Esophagus (tissue), 2 donors: Measurements from ENCODE around the gene EPGN. TPM values are rescaled to one million over a fixed set of nuclear protein-coding genes. Genes with fewer than 3 reads are reported as not detected.

Experiments
- H3K27ac ChIP-seq, 2 donors: one replicate each; pipeline ENCODE4 v1.5.1; 2013; ENCODE audit warnings: low read depth in 2 of 2, mild to moderate bottlenecking in 2 of 2, inconsistent platforms in 1 of 2, low read length in 1 of 2, moderate library complexity in 1 of 2
- H3K27me3 ChIP-seq, 2 donors: one replicate each; pipeline ENCODE4 v1.6.1; 2013; ENCODE audit warnings: low read length in 2 of 2, control low read depth in 1 of 2, mild to moderate bottlenecking in 1 of 2; ENCODE audit not compliant: insufficient read depth in 2 of 2, control insufficient read depth in 1 of 2
- H3K36me3 ChIP-seq, 2 donors: one replicate each; pipeline ENCODE4 v1.6.1; 2013; ENCODE audit warnings: low read length in 1 of 2; ENCODE audit not compliant: control insufficient read depth in 2 of 2, insufficient read depth in 2 of 2
- H3K4me1 ChIP-seq, 2 donors: one replicate each; pipeline ENCODE4 v1.6.1; 2013; ENCODE audit warnings: low read length in 1 of 2; ENCODE audit not compliant: control insufficient read depth in 2 of 2, insufficient read depth in 2 of 2
- H3K4me3 ChIP-seq, 2 donors: one replicate each; pipeline ENCODE4 v1.5.1; 2013; ENCODE audit warnings: low read length in 2 of 2, mild to moderate bottlenecking in 2 of 2, low read depth in 1 of 2, moderate library complexity in 1 of 2
- H3K9me3 ChIP-seq, 2 donors: one replicate each; pipeline ENCODE4 v1.6.1; 2013; ENCODE audit warnings: mild to moderate bottlenecking in 2 of 2, low read depth in 1 of 2, low read length in 1 of 2, moderate library complexity in 1 of 2; ENCODE audit not compliant: control insufficient read depth in 2 of 2, insufficient read depth in 1 of 2
- WGBS, 2 donors: extraction: QIAGEN DNeasy Blood & Tissue Kit; methylation state at CpG; one replicate each; pipeline ENCODE4 v1.1.7; 2013; 5-methylcytosine and 5-hydroxymethylcytosine counted together
- polyA plus RNA-seq, 2 donors: library from polyadenylated mRNA; stranded (reverse); fragments of 200-250 nt; gene quantifications; one replicate each; pipeline ENCODE4 v1.2.3, GENCODE V29; 2013
- donor health status: healthy with polysubstance abuse.
- donor health status: Bipolar disorder and iron deficiency.

Gene EPGN
- polyA plus RNA-seq, 2 donors = 12.8 to 63.1 TPM

- no peaks in the 10 kb centered on the region for H3K4me1 ChIP-seq
- peak overlapping the region in 1 of 2 donors; percentile 42 for H3K27ac ChIP-seq
- H3K36me3 ChIP-seq = no peaks in the 10 kb centered on the region
- H3K9me3 ChIP-seq = no peaks in the 10 kb centered on the region
- no peaks in the 10 kb centered on the region for H3K27me3 ChIP-seq
- H3K4me3 ChIP-seq = no peak overlapping the region
These were observed 25.3 kb upstream of the EPGN start for GRCh38 chr4:74282926-74283325.

- H3K4me3 ChIP-seq = no peak overlapping the region
- peak overlapping the region in 1 of 2 donors; percentile 22 for H3K27ac ChIP-seq
- H3K27me3 ChIP-seq = no peaks in the 10 kb centered on the region
- H3K36me3 ChIP-seq = no peaks in the 10 kb centered on the region
- H3K4me1 ChIP-seq = no peaks in the 10 kb centered on the region
- H3K9me3 ChIP-seq = no peaks in the 10 kb centered on the region
- 56 to 73% methylated on average over 2 of the region's 2 CpGs for WGBS, 2 donors
These were observed 24.7 kb upstream of the EPGN start for GRCh38 chr4:74283614-74284013.

DNA sequence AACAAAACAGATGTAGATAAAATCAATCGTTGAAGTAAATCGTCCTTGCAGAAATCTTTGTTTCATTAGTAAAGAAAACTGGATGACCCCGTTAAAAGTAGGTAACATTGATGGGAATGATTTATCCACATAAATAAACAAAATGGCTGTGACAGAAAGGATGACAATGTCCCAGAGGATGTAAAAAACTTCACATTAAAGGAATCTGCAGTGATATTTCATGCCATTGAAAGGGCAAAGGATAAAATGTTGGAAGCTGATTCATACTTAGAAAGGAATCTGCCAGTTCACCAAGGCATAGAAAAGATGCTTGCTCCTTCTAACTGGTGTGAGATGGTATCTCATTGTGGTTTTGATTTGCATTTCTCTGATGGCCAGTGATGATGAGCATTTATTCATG, 24.2 kb upstream of the EPGN start:
- Histone ChIP-seq H3K4me3 (no peak overlapping the region), H3K27ac (no peak overlapping the region), H3K9me3 (no peaks in the 10 kb centered on the region), H3K36me3 (no peaks in the 10 kb centered on the region), H3K27me3 (no peaks in the 10 kb centered on the region), H3K4me1 (no peaks in the 10 kb centered on the region)
- WGBS, 2 donors = 36 to 47% methylated on average over 3 of the region's 3 CpGs

DNA sequence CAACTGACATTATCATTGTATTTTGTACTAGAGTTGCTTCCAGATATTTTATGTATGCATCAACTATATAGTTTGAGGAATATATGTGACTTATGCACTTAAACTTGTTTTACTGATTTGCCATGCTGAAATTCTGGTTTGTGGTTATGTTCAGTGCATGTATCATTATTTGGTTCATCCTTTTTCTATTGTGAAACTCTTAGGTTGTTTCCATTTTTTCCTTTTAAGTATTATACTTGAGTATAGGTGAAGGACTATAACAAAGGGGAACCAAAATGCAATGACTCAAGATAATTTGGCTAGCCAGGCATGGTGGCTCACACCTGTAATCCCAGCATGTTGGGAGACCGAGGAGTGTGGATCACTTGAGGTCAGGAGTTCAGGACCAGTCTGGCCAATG, 21.1 kb upstream of the EPGN start:
- H3K4me1 ChIP-seq = no peaks in the 10 kb centered on the region
- H3K9me3 ChIP-seq = no peaks in the 10 kb centered on the region
- no peaks in the 10 kb centered on the region for H3K27me3 ChIP-seq
- peak overlapping the region in 1 of 2 donors; percentile 7 for H3K27ac ChIP-seq
- 64 to 77% methylated on average over 1 of the region's 1 CpG for WGBS, 2 donors
- no peaks in the 10 kb centered on the region for H3K36me3 ChIP-seq
- H3K4me3 ChIP-seq = no peak overlapping the region

GRCh38 chr4:74287791-74288190, 20.5 kb upstream of the EPGN start:
- Histone ChIP-seq H3K27me3 (no peaks in the 10 kb centered on the region), H3K4me1 (no peaks in the 10 kb centered on the region), H3K36me3 (no peaks in the 10 kb centered on the region), H3K27ac (no peak overlapping the region), H3K9me3 (no peaks in the 10 kb centered on the region), H3K4me3 (no peak overlapping the region)

GRCh38 chr4:74291471-74291870, 16.8 kb upstream of the EPGN start:
- Histone ChIP-seq H3K27ac (no peak overlapping the region), H3K36me3 (no peaks in the 10 kb centered on the region), H3K27me3 (no peaks in the 10 kb centered on the region), H3K9me3 (no peaks in the 10 kb centered on the region), H3K4me3 (no peak overlapping the region), H3K4me1 (peaks cover 0 to 2% of the 10 kb centered on the region in 2 donors)
- WGBS, 2 donors = 88 to 94% methylated on average over 1 of the region's 1 CpG

DNA sequence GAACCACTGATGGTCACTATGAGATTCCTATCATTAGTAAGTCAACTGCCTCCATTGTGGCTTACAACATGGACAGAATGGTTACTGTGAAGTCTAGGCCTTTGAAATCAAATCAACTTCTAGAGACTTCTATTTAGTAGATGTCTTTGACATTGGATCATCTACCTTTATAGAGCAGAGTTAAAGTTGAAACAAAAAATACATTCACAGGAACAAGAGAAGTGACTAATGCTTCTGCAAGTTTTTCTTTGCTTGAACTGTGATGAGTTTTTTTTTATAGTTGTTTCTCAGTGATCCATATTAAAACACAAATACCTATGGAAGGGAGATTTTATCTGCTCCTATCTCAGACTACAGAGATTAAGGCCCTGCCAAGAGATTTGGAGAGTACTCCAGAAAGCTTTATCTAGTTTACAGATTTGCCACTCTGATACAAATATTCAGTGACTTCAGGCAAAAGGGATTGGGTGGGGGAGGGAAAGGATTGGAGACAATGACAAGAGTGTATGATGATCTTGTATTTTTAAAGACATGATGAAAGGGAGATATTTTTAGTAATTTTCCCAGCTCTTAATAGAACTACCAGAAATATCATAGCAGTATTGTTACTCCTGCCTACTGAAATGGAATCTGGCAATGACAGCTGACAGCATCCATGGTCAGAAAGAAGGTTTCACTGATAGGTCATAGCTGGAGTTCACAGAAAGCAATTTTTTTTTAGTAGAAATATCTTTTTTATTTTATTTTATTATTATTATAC, 16.0 kb upstream of the EPGN start:
- no peaks in the 10 kb centered on the region for H3K9me3 ChIP-seq
- H3K4me1 ChIP-seq = peaks cover 0 to 2% of the 10 kb centered on the region in 2 donors
- H3K27ac ChIP-seq = peak overlapping the region in 1 of 2 donors; percentile 21
- no peaks in the 10 kb centered on the region for H3K27me3 ChIP-seq
- H3K4me3 ChIP-seq = no peak overlapping the region
- no peaks in the 10 kb centered on the region for H3K36me3 ChIP-seq

- WGBS, 2 donors = 68 to 87% methylated on average over 2 of the region's 2 CpGs
These were observed 14.7 kb upstream of the EPGN start for GRCh38 chr4:74293558-74293957.

GRCh38 chr4:74294681-74295080, 13.6 kb upstream of the EPGN start:
- no peak overlapping the region for H3K27ac ChIP-seq
- no peak overlapping the region for H3K4me3 ChIP-seq
- H3K36me3 ChIP-seq = no peaks in the 10 kb centered on the region
- H3K27me3 ChIP-seq = no peaks in the 10 kb centered on the region
- 89 to 93% methylated on average over 1 of the region's 1 CpG for WGBS, 2 donors
- no peaks in the 10 kb centered on the region for H3K9me3 ChIP-seq
- H3K4me1 ChIP-seq = peaks cover 0 to 2% of the 10 kb centered on the region in 2 donors

More at GRCh38 chr4:74293558-74293957, 14.7 kb upstream of the EPGN start:
- H3K36me3 ChIP-seq = no peaks in the 10 kb centered on the region
- no peak overlapping the region for H3K27ac ChIP-seq
- peaks cover 0 to 2% of the 10 kb centered on the region in 2 donors for H3K4me1 ChIP-seq
- H3K9me3 ChIP-seq = no peaks in the 10 kb centered on the region
- no peak overlapping the region for H3K4me3 ChIP-seq
- H3K27me3 ChIP-seq = no peaks in the 10 kb centered on the region

- H3K36me3 ChIP-seq = no peaks in the 10 kb centered on the region
- H3K4me3 ChIP-seq = no peak overlapping the region
- H3K4me1 ChIP-seq = peaks cover 0 to 2% of the 10 kb centered on the region in 2 donors
- no peak overlapping the region for H3K27ac ChIP-seq
- WGBS, 2 donors = 83 to 86% methylated on average over 1 of the region's 1 CpG
- H3K27me3 ChIP-seq = no peaks in the 10 kb centered on the region
- H3K9me3 ChIP-seq = no peaks in the 10 kb centered on the region
These were observed 10.7 kb upstream of the EPGN start for GRCh38 chr4:74297539-74297938.
